Stimulated activated CD8-positive, alpha-beta memory T cell treated with anti-CD3 and anti-CD28 coated beads, Interleukin-15, amount 100 ng/mL, for 48 hours (primary cell): Measurements from ENCODE around the gene LAMA2.
"Not testable (repeated sequence)": the region's sequence is repeated elsewhere in the genome, so short reads cannot be mapped to it uniquely, and the experiment has no call there.

Experiments
- DNase-seq, 2 donors: peaks; one replicate each; pipeline ENCODE4 v3.0.0-alpha.2; 2020; ENCODE audit warnings: low read depth in 2 of 2

The LAMA2 gene

GRCh38 chr6:129088481-129088880 lies 205.5 kb downstream of the LAMA2 start:
- not testable (repeated sequence) for DNase-seq

GRCh38 chr6:129089357-129089756 lies 206.4 kb downstream of the LAMA2 start:
- no peak for DNase-seq

GRCh38 chr6:129094147-129094546 lies 211.2 kb downstream of the LAMA2 start:
- no peak for DNase-seq

- DNase-seq = no peak
Measured at GRCh38 chr6:129096651-129097290, 213.8 kb downstream of the LAMA2 start.

- DNase-seq = no peak
Measured at GRCh38 chr6:129098061-129098553, 215.2 kb downstream of the LAMA2 start.

GRCh38 chr6:129099696-129100095 lies 216.8 kb downstream of the LAMA2 start:
- no peak for DNase-seq

GRCh38 chr6:129100164-129100563 lies 217.2 kb downstream of the LAMA2 start:
- no peak for DNase-seq

GRCh38 chr6:129102741-129103140 lies 219.8 kb downstream of the LAMA2 start:
- no peak for DNase-seq

GRCh38 chr6:129104131-129104530 lies 221.2 kb downstream of the LAMA2 start:
- DNase-seq = no peak

- DNase-seq = no peak
Measured at GRCh38 chr6:129104560-129104959, 221.6 kb downstream of the LAMA2 start.

GRCh38 chr6:129105035-129105434 lies 222.1 kb downstream of the LAMA2 start:
- no peak for DNase-seq

- no peak for DNase-seq
Measured at GRCh38 chr6:129105793-129106192, 222.9 kb downstream of the LAMA2 start.

GRCh38 chr6:129108337-129108736 lies 225.4 kb downstream of the LAMA2 start:
- DNase-seq = no peak

GRCh38 chr6:129110690-129111343 lies 227.9 kb downstream of the LAMA2 start:
- no peak for DNase-seq

- DNase-seq = no peak
Measured at GRCh38 chr6:129111346-129111745, 228.4 kb downstream of the LAMA2 start.

GRCh38 chr6:129111853-129112252 lies 228.9 kb downstream of the LAMA2 start:
- no peak for DNase-seq

GRCh38 chr6:129112591-129112990 lies 229.7 kb downstream of the LAMA2 start:
- DNase-seq = no peak

- DNase-seq = no peak
Measured at GRCh38 chr6:129113637-129114036, 230.7 kb downstream of the LAMA2 start.

GRCh38 chr6:129114636-129115391 lies 231.9 kb downstream of the LAMA2 start:
- no peak for DNase-seq

GRCh38 chr6:129115471-129115870 lies 232.5 kb downstream of the LAMA2 start:
- DNase-seq = no peak

- DNase-seq = no peak
Measured at GRCh38 chr6:129117355-129117754, 234.4 kb downstream of the LAMA2 start.

- no peak for DNase-seq
Measured at GRCh38 chr6:129120856-129121638, 238.1 kb downstream of the LAMA2 start.
